ENCODE measurements around the gene LFNG. TPM values are rescaled to one million over a fixed set of nuclear protein-coding genes. Genes with fewer than 3 reads are reported as not detected.
A peak's percentile ranks its signal among the peaks of the same experiment; 100 is the strongest.

The LFNG gene
- total RNA-seq, 1 donor from 2014 or later = 75.5 TPM

- Mint-ChIP-seq H3K9me3 (ENCODE audit: unreplicated experiment) (peaks cover 2% of the 10 kb centered on the region), H3K27me3 (ENCODE audit: unreplicated experiment) (peaks cover 4% of the 10 kb centered on the region), H3K4me1 (ENCODE audit: low read depth, unreplicated experiment) (peaks cover 4% of the 10 kb centered on the region), H3K4me3 (ENCODE audit: unreplicated experiment) (no peak overlapping the region), H3K27ac (ENCODE audit: unreplicated experiment) (no peak overlapping the region), H3K36me3 (ENCODE audit: unreplicated experiment) (no peaks in the 10 kb centered on the region)
- no peak for DNase-seq
- no peak for TF ChIP-seq CTCF (IDR thresholded peaks at IDR 0.05; ENCODE audit: partially characterized antibody, unreplicated experiment)
Measured at GRCh38 chr7:2476776-2477446, 42.7 kb upstream of the LFNG start.

GRCh38 chr7:2477447-2478398 is 41.9 kb upstream of the LFNG start:
- Mint-ChIP-seq H3K36me3 (ENCODE audit: unreplicated experiment) (no peaks in the 10 kb centered on the region), H3K27me3 (ENCODE audit: unreplicated experiment) (peaks cover 5% of the 10 kb centered on the region), H3K4me3 (ENCODE audit: unreplicated experiment) (no peak overlapping the region), H3K9me3 (ENCODE audit: unreplicated experiment) (peaks cover 2% of the 10 kb centered on the region), H3K4me1 (ENCODE audit: low read depth, unreplicated experiment) (peaks cover 4% of the 10 kb centered on the region), H3K27ac (ENCODE audit: unreplicated experiment) (no peak overlapping the region)
- peak; percentile 55 for TF ChIP-seq CTCF (IDR thresholded peaks at IDR 0.05; ENCODE audit: partially characterized antibody, unreplicated experiment)
- peak; percentile 84 for DNase-seq

DNA sequence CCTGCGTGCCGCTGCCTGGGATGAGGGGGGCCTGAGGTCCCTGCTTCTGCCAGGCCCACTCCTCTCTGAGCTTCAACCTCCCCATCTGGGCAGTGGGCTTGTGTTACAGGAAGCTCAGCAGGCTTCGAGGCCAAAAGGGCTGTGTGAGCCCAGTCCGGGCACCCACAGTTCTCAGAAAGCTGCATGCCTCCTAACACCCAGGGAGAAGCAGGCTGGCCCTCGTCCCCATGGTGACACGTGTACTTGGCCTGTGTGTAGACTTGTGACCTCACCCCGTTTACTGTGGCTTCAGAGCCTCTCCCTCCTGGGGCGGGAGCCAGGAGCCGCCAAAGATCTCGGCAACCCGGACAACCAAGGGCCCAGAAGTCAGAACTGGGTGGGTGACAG is 41.2 kb upstream of the LFNG start:
- no peak overlapping the region for H3K4me3 Mint-ChIP-seq (ENCODE audit: unreplicated experiment)
- H3K27me3 Mint-ChIP-seq (ENCODE audit: unreplicated experiment) = peaks cover 9% of the 10 kb centered on the region
- H3K36me3 Mint-ChIP-seq (ENCODE audit: unreplicated experiment) = no peaks in the 10 kb centered on the region
- no peak overlapping the region for H3K27ac Mint-ChIP-seq (ENCODE audit: unreplicated experiment)
- no peak for TF ChIP-seq CTCF (IDR thresholded peaks at IDR 0.05; ENCODE audit: partially characterized antibody, unreplicated experiment)
- peaks cover 4% of the 10 kb centered on the region for H3K4me1 Mint-ChIP-seq (ENCODE audit: low read depth, unreplicated experiment)
- no peak for DNase-seq
- H3K9me3 Mint-ChIP-seq (ENCODE audit: unreplicated experiment) = peaks cover 7% of the 10 kb centered on the region

DNA sequence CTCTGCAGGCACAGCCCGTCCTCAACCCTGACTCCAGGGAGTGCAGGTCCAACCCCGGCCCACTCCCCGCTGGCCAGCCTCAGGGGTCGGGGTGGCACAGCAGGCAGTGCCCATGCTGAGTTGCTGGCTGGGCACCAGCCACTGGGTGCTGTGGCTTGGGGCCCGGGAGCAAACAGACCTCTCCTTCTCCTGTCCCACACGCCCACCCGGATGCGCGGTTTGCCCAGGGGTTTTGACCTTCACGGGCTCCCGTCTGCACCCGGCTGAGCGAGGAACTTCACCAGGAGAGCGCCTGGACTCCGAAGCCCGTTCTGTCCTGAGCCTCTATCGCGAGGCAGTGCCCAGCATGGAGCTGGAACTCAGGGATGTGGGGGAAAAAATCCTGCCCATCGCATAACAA is 40.8 kb upstream of the LFNG start:
- peaks cover 7% of the 10 kb centered on the region for H3K9me3 Mint-ChIP-seq (ENCODE audit: unreplicated experiment)
- H3K27me3 Mint-ChIP-seq (ENCODE audit: unreplicated experiment) = peaks cover 7% of the 10 kb centered on the region
- no peak for TF ChIP-seq CTCF (IDR thresholded peaks at IDR 0.05; ENCODE audit: partially characterized antibody, unreplicated experiment)
- H3K27ac Mint-ChIP-seq (ENCODE audit: unreplicated experiment) = no peak overlapping the region
- H3K4me1 Mint-ChIP-seq (ENCODE audit: low read depth, unreplicated experiment) = peaks cover 2% of the 10 kb centered on the region
- H3K4me3 Mint-ChIP-seq (ENCODE audit: unreplicated experiment) = no peak overlapping the region
- no peaks in the 10 kb centered on the region for H3K36me3 Mint-ChIP-seq (ENCODE audit: unreplicated experiment)
- DNase-seq = no peak

All from glutamatergic neuron (in vitro differentiated cells).